Astrocyte (in vitro differentiated cells and primary cell): ENCODE measurements around the gene CXCR5. TPM values are rescaled to one million over a fixed set of nuclear protein-coding genes. Genes with fewer than 3 reads are reported as not detected.

Experiments used
- DNase-seq: peaks from one replicate; pipeline ENCODE4 v3.0.0-alpha.2; 2010; ENCODE audit warnings: low read depth
- FAIRE-seq: peaks from 2 replicates; lab custom pipeline; 2011; peaks lifted over from hg19 to GRCh38; lab: Jason Lieb, UNC
- H2AFZ ChIP-seq: 2 replicates; pipeline ENCODE4 v1.6.0; 2012; ENCODE audit warnings: low read depth, low read length, inconsistent platforms
- H3K27ac ChIP-seq: 2 replicates; pipeline ENCODE4 v1.5.1; 2011; ENCODE audit warnings: low read depth, low read length, inconsistent platforms
- H3K27me3 ChIP-seq: 2 replicates; pipeline ENCODE4 v1.6.0; 2011; ENCODE audit warnings: low read length, inconsistent platforms; ENCODE audit not compliant: insufficient read depth
- H3K36me3 ChIP-seq: 2 replicates; pipeline ENCODE4 v1.5.1; 2011; ENCODE audit warnings: low read length, inconsistent platforms; ENCODE audit not compliant: insufficient read depth
- H3K4me1 ChIP-seq: 2 replicates; pipeline ENCODE4 v1.5.1; 2011; ENCODE audit warnings: low read length, inconsistent platforms; ENCODE audit not compliant: insufficient read depth
- H3K4me2 ChIP-seq: 2 replicates; pipeline ENCODE4 v1.6.0; 2012; ENCODE audit warnings: low read length, inconsistent platforms
- H3K4me3 ChIP-seq: 2 replicates; pipeline ENCODE4 v1.5.1; 2011; ENCODE audit warnings: low read depth, mild to moderate bottlenecking, low read length, inconsistent platforms; ENCODE audit not compliant: insufficient read depth
- H3K79me2 ChIP-seq: 2 replicates; pipeline ENCODE4 v1.6.0; 2012; ENCODE audit warnings: mild to moderate bottlenecking, low read length, inconsistent platforms; ENCODE audit not compliant: insufficient read depth
- H3K9ac ChIP-seq: 2 replicates; pipeline ENCODE4 v1.6.0; 2012; ENCODE audit warnings: mild to moderate bottlenecking, low read length, inconsistent platforms
- H3K9me3 ChIP-seq: 2 replicates; pipeline ENCODE4 v1.5.1; 2012; ENCODE audit warnings: low read depth, mild to moderate bottlenecking, low read length, inconsistent platforms; ENCODE audit not compliant: insufficient read depth
- H4K20me1 ChIP-seq: 2 replicates; pipeline ENCODE4 v1.6.0; 2012; ENCODE audit warnings: low read length, inconsistent platforms; ENCODE audit not compliant: insufficient read depth
- H3K27ac Mint-ChIP-seq: one replicate; pipeline ENCODE4 v1.8.0; 2021; ENCODE audit warnings: mild to moderate bottlenecking, mixed read lengths; ENCODE audit not compliant: unreplicated experiment
- H3K27me3 Mint-ChIP-seq: one replicate; pipeline ENCODE4 v1.8.0; 2021; ENCODE audit warnings: low read depth, mixed read lengths; ENCODE audit not compliant: unreplicated experiment
- H3K36me3 Mint-ChIP-seq: one replicate; pipeline ENCODE4 v1.8.0; 2021; ENCODE audit warnings: low read depth, mixed read lengths; ENCODE audit not compliant: unreplicated experiment
- H3K4me1 Mint-ChIP-seq: one replicate; pipeline ENCODE4 v1.8.0; 2021; ENCODE audit warnings: low read depth, mixed read lengths; ENCODE audit not compliant: unreplicated experiment
- H3K4me3 Mint-ChIP-seq: one replicate; pipeline ENCODE4 v1.8.0; 2021; ENCODE audit warnings: mild to moderate bottlenecking, moderate library complexity, mixed read lengths; ENCODE audit not compliant: unreplicated experiment
- H3K9me3 Mint-ChIP-seq: one replicate; pipeline ENCODE4 v1.8.0; 2021; ENCODE audit warnings: mild to moderate bottlenecking, mixed read lengths; ENCODE audit not compliant: unreplicated experiment
- CTCF ChIP-seq: IDR thresholded peaks from 2 replicates; pipeline ENCODE4 v1.5.1; 2011; ENCODE audit warnings: low read depth, mild to moderate bottlenecking, inconsistent platforms, low read length, moderate library complexity; ENCODE audit not compliant: insufficient read depth
- EZH2 ChIP-seq: IDR thresholded peaks from 2 replicates; pipeline ENCODE4 v1.6.1; 2012; ENCODE audit warnings: mild to moderate bottlenecking, low read length, inconsistent platforms; ENCODE audit not compliant: insufficient read depth
- total RNA-seq: library from RNA; stranded (reverse); gene quantifications from 2 replicates; pipeline ENCODE4 v1.2.1, GENCODE V29; 2021

CXCR5 gene
- total RNA-seq, 1 donor from 2014 or later, result 0.07 TPM

- Mint-ChIP-seq H3K27ac (peak overlapping the region; percentile 53), H3K36me3 (peaks cover 9% of the 10 kb centered on the region), H3K4me1 (peaks cover 58% of the 10 kb centered on the region), H3K27me3 (no peaks in the 10 kb centered on the region), H3K9me3 (peaks cover 2% of the 10 kb centered on the region), H3K4me3 (peak overlapping the region; percentile 71)
- H3K9me3 ChIP-seq, result no peaks in the 10 kb centered on the region
- DNase-seq (no peak), FAIRE-seq (no peak)
- H3K36me3 ChIP-seq, result no peaks in the 10 kb centered on the region
- no peaks in the 10 kb centered on the region for H3K79me2 ChIP-seq
- no peaks in the 10 kb centered on the region for H4K20me1 ChIP-seq
- H2AFZ ChIP-seq, result no peak overlapping the region
- H3K4me3 ChIP-seq, result no peak overlapping the region
- no peak overlapping the region for H3K4me2 ChIP-seq
- H3K4me1 ChIP-seq, result peaks cover 36% of the 10 kb centered on the region
- H3K27ac ChIP-seq, result no peak overlapping the region
- H3K27me3 ChIP-seq, result no peaks in the 10 kb centered on the region
- TF ChIP-seq CTCF, result no peak
- no peak for TF ChIP-seq EZH2
- H3K9ac ChIP-seq, result no peak overlapping the region
Observed at GRCh38 chr11:118885831-118886565, 2.3 kb downstream of the CXCR5 start.

- Mint-ChIP-seq H3K27ac (peak overlapping the region; percentile 100), H3K36me3 (peaks cover 9% of the 10 kb centered on the region), H3K9me3 (no peaks in the 10 kb centered on the region), H3K27me3 (no peaks in the 10 kb centered on the region), H3K4me3 (peak overlapping the region; percentile 40), H3K4me1 (peaks cover 58% of the 10 kb centered on the region)
- H3K9ac ChIP-seq, result no peak overlapping the region
- no peaks in the 10 kb centered on the region for H4K20me1 ChIP-seq
- H3K4me2 ChIP-seq, result peak overlapping the region; percentile 76
- H3K36me3 ChIP-seq, result no peaks in the 10 kb centered on the region
- H3K79me2 ChIP-seq, result no peaks in the 10 kb centered on the region
- FAIRE-seq (no peak), DNase-seq (no peak)
- H3K27me3 ChIP-seq, result no peaks in the 10 kb centered on the region
- H3K27ac ChIP-seq, result no peak overlapping the region
- H2AFZ ChIP-seq, result no peak overlapping the region
- H3K4me1 ChIP-seq, result peaks cover 36% of the 10 kb centered on the region
- TF ChIP-seq EZH2, result no peak
- TF ChIP-seq CTCF, result no peak
- H3K9me3 ChIP-seq, result no peaks in the 10 kb centered on the region
- no peak overlapping the region for H3K4me3 ChIP-seq
Observed at GRCh38 chr11:118886681-118887111, 3.0 kb downstream of the CXCR5 start.

- Mint-ChIP-seq H3K27me3 (no peaks in the 10 kb centered on the region), H3K9me3 (no peaks in the 10 kb centered on the region), H3K4me1 (peaks cover 58% of the 10 kb centered on the region), H3K4me3 (peak overlapping the region; percentile 64), H3K36me3 (peaks cover 9% of the 10 kb centered on the region), H3K27ac (peak overlapping the region; percentile 100)
- peak overlapping the region; percentile 85 for H3K27ac ChIP-seq
- H3K36me3 ChIP-seq, result no peaks in the 10 kb centered on the region
- H3K9ac ChIP-seq, result peak overlapping the region; percentile 74
- FAIRE-seq, result no peak
- peak overlapping the region; percentile 68 for H2AFZ ChIP-seq
- no peaks in the 10 kb centered on the region for H3K27me3 ChIP-seq
- peak overlapping the region; percentile 31 for H3K4me3 ChIP-seq
- DNase-seq, result no peak
- TF ChIP-seq EZH2 (no peak), CTCF (no peak)
- peaks cover 36% of the 10 kb centered on the region for H3K4me1 ChIP-seq
- H4K20me1 ChIP-seq, result no peaks in the 10 kb centered on the region
- no peaks in the 10 kb centered on the region for H3K79me2 ChIP-seq
- no peaks in the 10 kb centered on the region for H3K9me3 ChIP-seq
- H3K4me2 ChIP-seq, result peak overlapping the region; percentile 76
Observed at GRCh38 chr11:118887206-118887605, 3.5 kb downstream of the CXCR5 start.
